KMS-11 (cell line): ENCODE data around the gene TCL1B.

Source experiments
- H2AFZ ChIP-seq: fragments of 200-600 bp; sonication (generic); 2 replicates; pipeline ENCODE4 v1.6.1; 2016; ENCODE audit warnings: antibody characterized with exemption, mixed run types, low read depth
- H3K27ac ChIP-seq: fragments of 200-600 bp; sonication (generic); 2 replicates; pipeline ENCODE4 v1.6.1; 2016; ENCODE audit warnings: mild to moderate bottlenecking, mixed run types
- H3K27me3 ChIP-seq: fragments of 200-600 bp; sonication (generic); 2 replicates; pipeline ENCODE4 v1.6.1; 2017; ENCODE audit warnings: mild to moderate bottlenecking, low read depth, mixed run types, moderate library complexity; ENCODE audit not compliant: insufficient read depth
- H3K36me3 ChIP-seq: fragments of 200-600 bp; sonication (generic); 2 replicates; pipeline ENCODE4 v1.6.1; 2017; ENCODE audit warnings: mild to moderate bottlenecking, mixed run types; ENCODE audit not compliant: insufficient read depth
- H3K4me1 ChIP-seq: fragments of 200-600 bp; sonication (generic); 2 replicates; pipeline ENCODE4 v1.6.1; 2016; ENCODE audit warnings: mild to moderate bottlenecking, low read depth, mixed run types; ENCODE audit not compliant: poor library complexity, severe bottlenecking
- H3K4me2 ChIP-seq: fragments of 200-600 bp; sonication (generic); 2 replicates; pipeline ENCODE4 v1.7.0; 2016; ENCODE audit warnings: mild to moderate bottlenecking, mixed run types
- H3K4me3 ChIP-seq: fragments of 200-600 bp; sonication (generic); IDR thresholded peaks from 2 replicates; pipeline ENCODE4 v1.6.1; 2017; ENCODE audit warnings: low read depth, low read length, mixed read lengths; ENCODE audit not compliant: insufficient read depth
- H3K79me2 ChIP-seq: fragments of 200-600 bp; sonication (generic); 2 replicates; pipeline ENCODE4 v1.6.1; 2016; ENCODE audit warnings: low read depth, mixed run types; ENCODE audit not compliant: insufficient read depth
- H3K9ac ChIP-seq: fragments of 200-600 bp; sonication (generic); 2 replicates; pipeline ENCODE4 v1.6.1; 2016; ENCODE audit warnings: mild to moderate bottlenecking, mixed run types
- H4K20me1 ChIP-seq: fragments of 200-600 bp; sonication (generic); 2 replicates; pipeline ENCODE4 v1.6.1; 2016; ENCODE audit warnings: mild to moderate bottlenecking, mixed run types; ENCODE audit not compliant: insufficient read depth
- TF ChIP-seq, protein P1 (sequence below): fragments of 200-600 bp; sonication (generic); conservative IDR thresholded peaks from 2 replicates; pipeline ENCODE4 v1.6.1; 2017; ENCODE audit warnings: low read depth, mild to moderate bottlenecking, antibody characterized with exemption, low read length, moderate library complexity, mixed read lengths

TCL1B gene

DNA sequence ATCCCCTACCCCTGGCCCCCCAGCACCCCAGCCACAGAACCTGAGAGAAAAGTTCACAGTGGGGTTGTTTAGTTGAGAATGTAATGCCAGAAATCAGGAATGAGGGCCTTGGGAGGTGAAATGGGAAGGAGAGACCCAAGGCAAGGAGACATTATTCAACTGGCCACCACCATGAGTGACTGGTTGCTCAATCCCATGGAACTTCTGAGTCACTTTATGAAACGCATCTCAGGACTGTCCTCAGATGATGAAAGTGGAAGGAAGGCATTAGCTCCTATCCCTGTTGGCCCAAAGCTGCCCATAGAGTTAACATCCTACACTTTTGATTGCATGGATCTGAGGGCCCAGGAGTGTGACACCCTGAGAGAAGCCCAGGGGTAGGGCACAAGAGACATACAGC lies 53.1 kb downstream of the TCL1B start:
- TF ChIP-seq, protein P1, sequence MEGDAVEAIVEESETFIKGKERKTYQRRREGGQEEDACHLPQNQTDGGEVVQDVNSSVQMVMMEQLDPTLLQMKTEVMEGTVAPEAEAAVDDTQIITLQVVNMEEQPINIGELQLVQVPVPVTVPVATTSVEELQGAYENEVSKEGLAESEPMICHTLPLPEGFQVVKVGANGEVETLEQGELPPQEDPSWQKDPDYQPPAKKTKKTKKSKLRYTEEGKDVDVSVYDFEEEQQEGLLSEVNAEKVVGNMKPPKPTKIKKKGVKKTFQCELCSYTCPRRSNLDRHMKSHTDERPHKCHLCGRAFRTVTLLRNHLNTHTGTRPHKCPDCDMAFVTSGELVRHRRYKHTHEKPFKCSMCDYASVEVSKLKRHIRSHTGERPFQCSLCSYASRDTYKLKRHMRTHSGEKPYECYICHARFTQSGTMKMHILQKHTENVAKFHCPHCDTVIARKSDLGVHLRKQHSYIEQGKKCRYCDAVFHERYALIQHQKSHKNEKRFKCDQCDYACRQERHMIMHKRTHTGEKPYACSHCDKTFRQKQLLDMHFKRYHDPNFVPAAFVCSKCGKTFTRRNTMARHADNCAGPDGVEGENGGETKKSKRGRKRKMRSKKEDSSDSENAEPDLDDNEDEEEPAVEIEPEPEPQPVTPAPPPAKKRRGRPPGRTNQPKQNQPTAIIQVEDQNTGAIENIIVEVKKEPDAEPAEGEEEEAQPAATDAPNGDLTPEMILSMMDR = no peak
- H3K27me3 ChIP-seq = no peaks in the 10 kb centered on the region
- H3K36me3 ChIP-seq = no peaks in the 10 kb centered on the region
- no peak overlapping the region for H3K27ac ChIP-seq
- H3K4me1 ChIP-seq = no peaks in the 10 kb centered on the region
- no peak overlapping the region for H3K4me3 ChIP-seq
- no peak overlapping the region for H3K4me2 ChIP-seq
- no peaks in the 10 kb centered on the region for H3K79me2 ChIP-seq
- H3K9ac ChIP-seq = no peak overlapping the region
- no peak overlapping the region for H2AFZ ChIP-seq
- no peaks in the 10 kb centered on the region for H4K20me1 ChIP-seq

DNA sequence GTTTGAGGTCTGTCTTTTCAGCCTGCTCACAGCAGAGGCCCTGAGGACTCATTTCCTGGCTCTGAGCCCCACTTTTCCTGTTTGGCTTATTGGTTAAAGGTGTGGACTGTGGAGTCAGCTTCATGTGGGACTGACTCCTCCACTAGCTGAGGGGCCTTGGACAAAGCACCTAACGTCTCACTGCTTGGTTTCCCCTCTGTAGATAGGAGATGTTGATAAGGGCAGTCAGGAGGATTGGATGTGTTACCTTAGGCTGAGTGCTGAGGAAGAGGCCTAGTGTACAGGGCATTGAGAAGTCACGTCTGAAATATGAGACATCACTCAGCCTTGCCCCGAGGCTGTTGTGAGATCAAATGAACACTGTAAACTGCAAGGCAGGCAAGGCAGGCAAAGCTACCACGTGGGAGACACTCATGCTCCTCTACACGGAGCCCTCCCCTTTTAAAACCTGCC lies 54.8 kb downstream of the TCL1B start:
- Histone ChIP-seq H3K4me3 (no peak overlapping the region), H3K27me3 (no peaks in the 10 kb centered on the region), H3K79me2 (no peaks in the 10 kb centered on the region), H4K20me1 (no peaks in the 10 kb centered on the region), H3K27ac (no peak overlapping the region), H2AFZ (no peak overlapping the region), H3K4me2 (no peak overlapping the region), H3K36me3 (no peaks in the 10 kb centered on the region), H3K4me1 (no peaks in the 10 kb centered on the region), H3K9ac (no peak overlapping the region)
- TF ChIP-seq, protein P1 = no peak

DNA sequence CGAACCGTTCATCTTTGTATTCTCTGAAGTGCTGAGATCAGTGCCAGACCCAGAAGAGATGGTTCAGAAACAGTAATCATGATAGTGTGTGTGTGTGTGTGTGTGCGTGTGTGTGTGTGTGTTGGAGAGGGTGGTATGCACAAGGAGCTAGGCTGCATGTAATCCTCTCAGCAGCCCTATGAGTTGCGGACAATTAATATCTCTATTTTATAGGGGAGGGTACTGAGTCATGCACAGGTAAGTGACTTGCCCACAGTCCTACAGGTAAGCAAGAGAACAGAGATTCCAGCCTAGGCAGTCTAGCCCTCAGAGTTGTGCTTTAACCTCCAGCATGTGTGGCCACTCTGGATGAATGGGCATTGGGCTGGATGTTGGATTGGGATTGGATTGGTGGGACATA lies 55.6 kb downstream of the TCL1B start:
- Histone ChIP-seq H3K27me3 (no peaks in the 10 kb centered on the region), H3K4me3 (no peak overlapping the region), H2AFZ (no peak overlapping the region), H3K9ac (no peak overlapping the region), H3K4me1 (no peaks in the 10 kb centered on the region), H3K36me3 (no peaks in the 10 kb centered on the region), H3K27ac (no peak overlapping the region), H4K20me1 (no peaks in the 10 kb centered on the region), H3K4me2 (no peak overlapping the region), H3K79me2 (no peaks in the 10 kb centered on the region)
- TF ChIP-seq, protein P1 = no peak
